GM18517 (cell line): Measurements from ENCODE around the gene SPAG6.
"Not testable (repeated sequence)": the region's sequence is repeated elsewhere in the genome, so short reads cannot be mapped to it uniquely, and the experiment has no call there.

Experiments
- ATAC-seq: cut with Tn5 transposase; IDR thresholded peaks from one replicate; pipeline ENCODE4 v1.9.1; 2021; ENCODE audit warnings: mild to moderate bottlenecking, moderate library complexity; ENCODE audit not compliant: unreplicated experiment

Gene SPAG6

GRCh38 chr10:22345301-22346095 lies at the start of gene SPAG6:
Gene SPAG6 (plus strand): TSS chr10:22345496. CDS start chr10:22345612, 116 bp downstream.
- ATAC-seq = no peak

DNA sequence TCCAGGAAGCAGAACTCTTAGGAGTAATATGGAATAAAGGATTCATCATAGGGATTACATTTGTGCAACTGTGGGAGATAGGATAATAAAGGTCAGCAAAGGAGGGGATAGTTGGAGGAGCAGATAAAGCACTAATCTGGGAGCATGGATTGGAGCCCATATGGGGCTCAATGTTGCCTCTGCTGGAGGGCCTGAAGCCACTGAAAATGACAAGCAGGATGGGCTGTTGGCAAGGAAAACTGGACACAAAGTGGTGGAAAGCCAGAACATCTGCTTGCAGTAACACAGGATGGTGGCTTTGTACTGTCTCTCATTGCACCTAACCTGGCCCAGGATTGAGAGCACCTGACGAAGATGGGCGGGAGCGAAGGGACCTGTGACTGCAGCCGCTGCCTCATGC lies 44.1 kb upstream of the SPAG6 start:
- no peak for ATAC-seq

DNA sequence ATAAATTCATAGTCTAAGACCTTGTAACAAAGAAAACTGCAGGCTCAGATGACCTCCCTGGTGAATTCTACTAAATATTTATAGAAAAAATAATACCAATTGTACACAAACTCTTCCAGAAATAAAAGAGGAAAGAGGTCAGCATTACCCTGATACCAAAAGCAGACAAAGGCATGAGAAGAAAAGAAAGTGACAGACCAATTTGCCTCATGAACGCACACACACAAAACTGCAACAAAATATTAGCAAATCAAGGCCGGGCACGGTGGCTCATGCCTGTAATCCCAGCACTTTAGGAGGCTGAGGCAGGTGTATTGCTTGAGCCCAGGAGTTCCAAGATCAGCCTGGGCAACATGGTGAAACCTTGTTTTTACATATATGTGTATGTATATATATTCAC lies 41.8 kb upstream of the SPAG6 start:
- ATAC-seq = no peak

GRCh38 chr10:22305721-22306120 lies 39.6 kb upstream of the SPAG6 start:
- no peak for ATAC-seq

- ATAC-seq = peak; percentile 98
These were observed 36.9 kb upstream of the SPAG6 start for GRCh38 chr10:22308390-22308789.

- ATAC-seq = no peak
These were observed 35.9 kb upstream of the SPAG6 start for GRCh38 chr10:22309180-22310000.

DNA sequence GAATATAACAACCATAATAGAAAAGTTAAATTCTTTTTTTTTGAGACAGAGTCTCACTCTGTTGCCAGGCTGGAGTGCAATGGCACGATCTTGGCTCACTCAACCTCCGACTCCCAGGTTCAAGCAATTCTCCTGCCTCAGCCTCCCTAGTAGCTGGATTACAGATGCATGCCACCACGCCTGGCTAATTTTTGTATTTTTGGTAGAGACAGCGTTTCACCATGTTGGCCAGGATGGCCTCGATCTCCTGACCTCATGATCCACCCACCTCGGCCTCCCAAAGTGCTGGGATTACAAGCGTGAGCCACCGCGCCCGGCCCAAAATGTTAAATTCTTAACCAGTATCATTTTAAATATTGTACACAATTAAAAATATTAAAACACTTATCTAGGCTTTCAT lies 35.3 kb upstream of the SPAG6 start:
- ATAC-seq = not testable (repeated sequence)

GRCh38 chr10:22310928-22311327 lies 34.4 kb upstream of the SPAG6 start:
- ATAC-seq = no peak

DNA sequence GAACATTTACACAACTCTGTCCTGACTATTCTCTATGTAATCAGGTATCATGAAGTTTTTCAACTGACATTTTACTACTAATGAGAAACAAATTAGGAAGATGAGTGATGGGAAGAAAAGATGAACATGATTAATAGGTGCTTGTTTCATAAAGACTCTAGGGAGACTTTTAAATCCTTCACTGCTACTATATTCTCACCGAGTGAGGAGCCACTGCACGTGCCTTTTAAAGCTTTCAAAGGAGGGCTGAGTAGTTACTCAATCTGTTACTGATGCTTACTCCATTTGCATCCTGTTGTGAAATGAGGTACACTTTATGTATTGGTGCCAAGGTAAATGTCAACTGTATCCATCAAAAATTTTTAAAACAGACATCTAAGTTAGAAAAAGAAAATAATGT lies 30.4 kb upstream of the SPAG6 start:
- ATAC-seq = no peak

DNA sequence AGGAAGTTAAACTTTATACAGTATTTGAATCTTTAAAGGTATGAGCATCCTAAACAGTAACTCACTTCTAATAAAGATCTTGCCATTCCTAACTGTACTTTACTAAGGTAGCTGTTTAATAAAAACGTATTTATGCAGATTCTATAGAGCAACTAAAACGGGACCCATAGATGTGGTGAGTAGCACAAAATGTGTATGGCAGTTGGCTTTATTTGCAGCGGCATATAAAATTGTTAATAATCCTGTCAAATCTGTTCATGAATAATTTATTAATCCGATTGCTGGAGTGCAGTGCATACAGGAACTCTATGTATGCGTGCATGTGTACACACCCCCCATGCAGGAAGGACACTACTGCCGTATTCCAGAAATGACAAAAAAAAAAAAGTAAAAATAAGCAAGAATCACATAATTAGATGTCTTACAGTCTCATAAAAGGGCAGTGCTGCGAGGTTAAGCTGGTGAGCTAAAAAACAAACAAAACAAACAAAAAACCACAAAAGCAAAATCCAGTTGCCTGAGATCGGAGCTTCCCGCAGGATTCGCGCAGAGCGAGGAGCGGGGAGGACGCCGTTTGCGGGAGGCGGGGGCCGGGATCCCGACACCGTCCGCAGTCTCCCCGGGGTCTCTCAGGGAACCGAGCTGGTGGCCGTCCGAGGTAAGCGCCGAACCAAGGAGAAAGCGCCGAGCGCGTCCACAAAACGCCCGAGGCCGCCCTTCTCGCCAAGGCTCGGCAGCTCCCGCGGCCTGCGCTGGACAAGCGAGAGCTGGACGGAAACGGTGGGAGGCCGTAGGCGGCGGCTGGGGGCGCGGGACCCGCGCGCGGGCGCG lies 29.6 kb upstream of the SPAG6 start:
- ATAC-seq = peak; percentile 21

DNA sequence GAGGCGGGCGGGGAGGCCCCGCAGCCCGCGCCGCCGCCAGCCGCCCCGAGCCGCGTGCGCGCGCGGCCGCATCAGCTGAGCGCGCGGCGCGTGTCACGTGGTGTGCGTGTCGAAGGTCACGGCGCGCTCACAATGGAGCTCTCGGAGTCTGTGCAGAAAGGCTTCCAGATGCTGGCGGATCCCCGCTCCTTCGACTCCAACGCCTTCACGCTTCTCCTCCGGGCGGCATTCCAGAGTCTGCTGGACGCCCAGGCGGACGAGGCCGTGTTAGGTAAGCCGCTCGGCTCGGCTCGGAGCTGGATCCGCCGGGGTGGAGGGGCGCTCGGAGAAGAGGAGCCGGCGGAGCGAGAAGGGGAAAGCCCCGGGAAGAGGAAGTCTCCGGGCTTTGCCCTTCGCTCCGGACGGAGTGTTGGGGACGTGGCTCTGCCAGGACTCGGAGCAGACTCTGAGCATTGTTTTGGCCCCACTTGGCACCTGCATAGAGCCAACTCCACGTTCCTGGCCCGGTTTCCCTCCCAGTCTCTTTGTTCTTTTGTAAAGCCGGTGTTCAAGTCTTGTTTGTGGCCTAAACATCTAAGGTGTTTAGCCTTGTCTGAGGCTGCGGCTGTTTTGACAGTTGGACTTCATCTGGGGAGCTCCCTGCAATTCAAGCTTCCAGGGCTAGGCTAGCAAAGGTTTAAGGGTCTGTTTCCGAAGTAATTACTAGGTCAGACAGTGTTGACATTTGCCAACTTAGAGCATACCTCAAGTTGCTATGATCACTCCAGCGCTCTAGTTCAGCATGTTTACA lies 28.8 kb upstream of the SPAG6 start, which contains the start of gene COMMD3:
Gene COMMD3, plus strand, starts transcription at position 103 of the 790 bp plus-strand sequence. Its CDS starts 30 bp downstream, at position 133.
- peak; percentile 59 for ATAC-seq

- ATAC-seq = peak; percentile 38
These were observed 28.3 kb upstream of the SPAG6 start for GRCh38 chr10:22317076-22317370.

GRCh38 chr10:22317771-22318565 lies 27.3 kb upstream of the SPAG6 start:
- ATAC-seq = no peak

- ATAC-seq = no peak
These were observed 26.5 kb upstream of the SPAG6 start for GRCh38 chr10:22318772-22319171.

DNA sequence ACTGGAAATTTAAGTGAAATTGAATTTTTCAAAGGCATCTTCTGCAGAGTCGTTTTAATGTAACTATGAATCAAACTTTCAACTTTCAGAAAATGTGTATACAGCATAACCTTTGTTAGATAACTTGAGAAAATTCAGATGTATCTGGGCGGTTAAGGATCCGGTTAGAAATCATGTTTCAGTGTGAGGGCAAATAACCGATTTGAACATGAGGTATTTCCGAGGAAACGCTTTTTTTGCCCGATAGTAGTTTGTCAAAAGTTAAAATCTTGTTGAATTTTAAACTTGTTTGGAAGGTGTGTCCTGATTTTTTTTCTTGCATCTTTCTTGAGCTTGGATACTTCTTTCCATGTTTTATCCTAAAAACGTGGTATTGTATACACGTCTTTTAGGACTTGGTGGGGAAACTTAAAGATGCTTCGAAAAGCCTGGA lies 25.7 kb upstream of the SPAG6 start:
- no peak for ATAC-seq

DNA sequence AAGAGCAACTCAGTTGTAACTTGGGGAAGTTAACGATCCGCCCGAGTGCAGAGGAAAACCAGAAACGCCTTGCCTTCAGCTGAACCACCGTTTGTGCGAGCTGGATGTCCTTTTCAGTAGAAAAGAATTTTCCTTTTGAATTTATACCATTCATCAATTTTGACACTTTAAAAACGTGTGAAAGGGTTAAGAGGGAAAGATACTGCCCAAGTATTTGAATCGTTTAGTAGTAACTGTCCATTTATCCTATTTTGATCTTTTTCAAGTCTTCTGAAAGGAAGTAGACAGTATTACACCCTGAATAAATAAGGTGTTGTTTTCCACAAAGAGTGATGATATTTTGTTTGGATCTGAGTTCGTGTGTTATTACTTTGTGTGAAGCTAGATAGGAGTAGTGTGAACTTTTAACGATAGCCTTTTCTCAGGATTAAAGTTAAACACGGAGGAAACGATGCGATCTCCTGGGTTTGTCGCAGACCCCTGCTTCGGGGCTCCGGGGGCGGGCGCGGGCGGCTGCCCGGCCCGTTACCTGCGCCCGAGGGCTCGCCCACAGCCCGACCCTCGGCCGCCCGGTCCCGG lies 25.2 kb upstream of the SPAG6 start:
- no peak for ATAC-seq

- no peak for ATAC-seq
These were observed 24.6 kb upstream of the SPAG6 start, which contains the start of gene BMI1 for GRCh38 chr10:22320591-22321155. Gene BMI1 (plus strand): TSS chr10:22321099. CDS start chr10:22326450, 5,351 bp downstream.

- ATAC-seq = no peak
These were observed 24.0 kb upstream of the SPAG6 start for GRCh38 chr10:22321156-22321923.
